GM21576 (cell line): ENCODE results near the gene MED10.

ENCODE experiments used
- ATAC-seq: cut with Tn5 transposase; IDR thresholded peaks from one replicate; pipeline ENCODE4 v1.9.1; 2021; ENCODE audit warnings: mild to moderate bottlenecking, moderate library complexity; ENCODE audit not compliant: unreplicated experiment

Gene MED10

DNA sequence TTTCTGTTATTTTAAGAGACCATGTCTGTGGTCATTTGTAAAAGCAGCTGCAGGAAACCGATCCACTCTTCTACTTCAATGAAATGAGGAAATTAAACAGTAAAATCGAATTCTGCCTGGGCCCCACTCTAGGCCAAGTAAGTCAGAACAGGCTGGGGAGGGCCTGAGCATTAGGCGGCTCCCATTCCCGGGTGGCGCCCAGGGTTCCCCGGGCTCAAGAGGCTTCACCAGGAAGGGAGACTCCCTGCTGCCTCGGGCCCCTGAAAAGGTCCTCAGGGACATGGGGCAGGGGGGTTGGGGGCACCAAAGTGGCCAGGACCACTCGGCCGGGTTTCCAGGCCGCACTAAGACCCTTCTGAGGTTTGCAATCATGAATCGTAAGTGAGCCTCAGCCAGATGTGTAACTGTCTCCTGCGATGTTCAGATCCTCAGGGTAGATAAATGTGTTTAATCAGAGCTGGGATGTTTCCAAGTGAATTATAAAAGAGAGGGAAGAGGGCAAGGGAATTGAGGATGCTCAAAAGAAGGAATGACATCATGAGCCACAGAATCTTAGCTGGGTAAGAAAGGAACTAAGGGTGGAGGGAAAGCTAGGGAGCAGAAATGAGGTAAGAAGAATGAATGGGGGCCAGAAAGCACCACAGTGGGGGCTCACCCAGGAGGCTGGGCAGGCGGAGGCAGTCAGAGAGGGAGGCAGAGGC is 24.6 kb downstream of the MED10 start:
- no peak for ATAC-seq

DNA sequence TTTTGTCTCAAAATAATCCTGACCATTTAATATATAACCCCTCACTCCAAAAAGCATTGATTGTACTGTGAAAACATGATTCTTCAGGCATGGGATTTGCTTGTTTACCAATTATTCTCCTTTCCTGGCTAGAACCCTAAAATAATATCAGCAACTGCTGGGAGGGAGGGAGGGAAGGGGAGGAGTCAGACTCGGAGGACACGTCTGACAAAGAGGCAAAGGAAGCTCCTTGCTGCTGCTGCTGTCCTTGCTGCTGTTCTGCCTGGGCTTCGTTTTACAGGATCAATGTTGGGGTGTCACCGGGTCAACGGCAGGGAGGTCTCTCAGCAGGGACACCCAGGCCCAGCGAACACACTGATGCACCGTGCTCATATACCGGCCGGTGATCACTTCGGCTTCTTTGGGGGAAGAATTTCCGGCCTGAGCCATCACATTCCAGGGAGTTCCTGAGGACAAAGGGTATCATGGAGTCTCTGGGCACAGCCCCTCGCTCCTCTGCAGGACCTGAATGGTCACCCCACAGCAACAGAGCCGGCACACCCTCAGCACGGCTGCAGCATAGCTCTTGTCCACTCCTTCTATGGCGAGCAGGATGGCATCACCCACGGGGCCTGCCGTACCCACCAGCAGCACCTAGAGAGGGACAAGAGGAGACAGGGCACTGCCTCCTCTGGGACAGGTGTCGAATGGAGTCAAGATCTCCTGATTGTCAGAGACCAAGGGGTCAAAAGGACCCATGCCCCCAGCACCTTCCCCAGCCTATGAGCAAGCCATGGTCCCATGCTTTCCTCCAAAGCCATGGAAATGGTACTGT is 27.9 kb downstream of the MED10 start:
- ATAC-seq, result no peak

- no peak for ATAC-seq
Measured at GRCh38 chr5:6349387-6349786, 29.0 kb downstream of the MED10 start.

DNA sequence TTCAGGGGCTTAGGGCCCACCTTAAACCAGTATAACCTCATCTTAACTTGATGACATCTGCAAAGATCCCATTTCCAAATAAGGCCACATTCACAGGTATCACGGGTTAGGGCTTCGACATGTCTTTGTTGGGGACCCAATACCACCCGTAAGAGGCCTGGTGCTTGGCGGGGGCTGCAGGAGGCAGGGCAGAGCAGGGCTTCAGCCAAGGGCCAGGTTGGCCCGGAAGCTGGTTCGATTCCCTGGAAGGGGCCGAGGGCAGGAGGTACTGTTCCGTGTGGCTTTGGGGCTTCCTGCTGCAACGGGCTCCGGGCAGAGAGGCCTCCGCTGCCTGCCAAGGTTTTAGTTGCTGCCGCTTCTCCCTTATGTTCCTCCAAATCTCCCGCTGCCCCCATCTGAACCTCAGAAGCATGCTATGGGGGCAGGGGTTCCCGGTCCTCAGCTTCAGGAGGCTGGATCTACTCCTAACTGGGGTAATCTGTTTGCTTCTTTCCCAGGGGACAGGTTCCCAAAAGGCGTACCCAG is 29.8 kb downstream of the MED10 start:
- ATAC-seq, result no peak

DNA sequence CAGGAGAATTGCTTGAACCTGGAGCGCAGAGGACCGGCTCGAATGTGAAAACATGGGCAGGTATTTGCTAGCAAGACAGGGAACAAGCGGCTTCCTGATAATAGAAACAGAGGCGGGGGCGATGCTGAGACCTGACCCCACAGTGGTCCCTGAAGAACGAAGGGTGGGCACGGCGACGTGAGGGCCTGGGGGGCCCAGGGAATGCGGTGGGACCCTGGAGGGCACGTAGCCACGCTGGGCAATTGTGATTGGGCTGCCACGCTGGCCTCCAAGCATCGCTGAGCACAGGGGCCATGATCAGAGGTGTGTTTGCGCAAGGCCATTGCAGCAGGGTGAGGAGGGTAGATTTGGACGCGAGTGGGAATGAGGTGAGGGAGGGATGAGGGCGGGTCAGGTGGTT is 30.7 kb downstream of the MED10 start:
- ATAC-seq, result no peak

- ATAC-seq, result no peak
Measured at GRCh38 chr5:6347165-6347564, 31.2 kb downstream of the MED10 start.

DNA sequence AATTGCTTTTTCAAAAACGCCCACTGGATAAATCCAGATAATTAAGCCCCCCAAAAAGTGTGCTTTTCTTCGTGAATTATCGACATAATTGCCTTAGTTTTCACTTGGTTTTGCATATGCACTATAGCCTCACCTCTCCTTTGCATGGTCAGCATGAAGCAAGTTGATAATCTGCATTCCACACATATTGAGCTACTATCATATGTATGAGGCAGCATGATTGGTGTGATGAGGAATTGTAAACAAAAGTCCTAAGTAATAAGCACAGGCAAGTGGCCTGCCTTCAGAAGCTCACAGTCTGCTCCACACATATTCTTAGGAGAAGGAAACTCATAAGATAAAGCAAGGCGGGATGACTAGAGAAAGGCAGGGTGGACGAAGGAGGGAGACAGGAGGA is 33.8 kb downstream of the MED10 start:
- no peak for ATAC-seq

DNA sequence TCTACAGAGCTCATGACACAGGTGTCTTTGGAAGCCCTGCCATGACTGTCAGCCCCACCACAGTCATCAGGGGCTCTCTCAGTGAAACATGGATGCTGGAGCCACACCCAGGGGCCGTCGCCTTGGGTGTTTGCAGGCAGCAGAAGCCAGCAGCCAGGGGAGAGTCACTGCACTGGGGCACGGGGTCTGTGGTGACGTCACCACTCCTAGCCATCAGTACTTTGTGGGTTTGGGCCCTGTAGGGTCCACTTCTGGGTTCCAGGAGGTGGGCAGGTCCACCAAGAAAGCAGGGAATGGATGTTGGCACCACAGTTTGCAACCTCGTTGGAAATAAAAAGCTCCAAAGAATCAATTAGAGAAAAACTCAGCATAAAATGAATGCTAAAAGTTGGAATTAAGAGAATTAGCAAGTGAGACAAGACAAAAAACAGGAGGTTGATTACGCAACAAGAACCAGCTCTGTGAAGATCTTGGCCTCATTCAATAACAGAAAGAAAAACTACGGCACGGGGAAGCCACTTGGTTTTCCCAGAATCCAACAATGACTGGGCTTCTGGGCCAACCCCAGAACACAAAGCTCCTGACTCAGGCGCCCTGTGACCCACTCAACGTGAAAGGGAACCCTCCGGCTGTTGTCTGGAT is 34.3 kb downstream of the MED10 start:
- ATAC-seq, result no peak

GRCh38 chr5:6342689-6343315 is 35.5 kb downstream of the MED10 start:
- ATAC-seq, result no peak

GRCh38 chr5:6340100-6340499 is 38.2 kb downstream of the MED10 start:
- ATAC-seq, result no peak

- ATAC-seq, result no peak
Measured at GRCh38 chr5:6338871-6339270, 39.5 kb downstream of the MED10 start.

GRCh38 chr5:6338135-6338534 is 40.2 kb downstream of the MED10 start:
- ATAC-seq, result no peak

DNA sequence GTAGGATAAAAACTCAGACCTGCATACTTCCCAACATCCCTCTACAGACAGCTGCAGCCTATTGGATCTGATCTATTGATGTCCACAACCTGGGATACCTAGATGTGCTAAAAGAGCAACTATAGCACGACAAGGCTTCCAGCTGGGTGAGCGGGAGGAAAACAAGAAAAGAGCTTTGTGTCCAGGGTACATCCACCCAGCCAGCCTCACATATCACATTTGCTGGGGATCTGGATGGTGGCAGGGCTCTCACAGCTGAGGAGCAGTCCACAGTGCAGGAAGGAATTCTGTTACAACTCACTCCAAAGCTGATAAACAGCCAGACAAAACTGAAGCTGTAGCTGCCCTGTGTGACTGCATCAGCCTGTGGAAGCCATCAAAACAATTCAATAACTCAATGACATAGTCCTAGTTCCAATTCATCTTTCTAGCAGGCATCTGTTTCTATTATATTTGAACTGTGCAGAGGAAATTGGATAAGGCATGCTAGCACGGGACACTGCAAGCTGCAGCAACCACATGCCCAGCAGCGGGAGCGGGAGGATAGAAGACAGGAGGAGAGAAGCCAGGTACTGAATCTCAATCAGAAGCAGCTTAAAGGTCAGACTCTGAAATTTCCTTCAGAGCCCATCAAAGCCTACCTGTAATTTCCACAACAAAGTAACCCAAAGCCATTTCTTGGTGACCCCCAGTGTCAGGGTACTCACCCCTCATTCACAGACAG is 45.0 kb downstream of the MED10 start:
- ATAC-seq, result no peak

GRCh38 chr5:6328173-6328572 is 50.2 kb downstream of the MED10 start:
- ATAC-seq, result no peak

GRCh38 chr5:6326776-6327175 is 51.6 kb downstream of the MED10 start:
- no peak for ATAC-seq

DNA sequence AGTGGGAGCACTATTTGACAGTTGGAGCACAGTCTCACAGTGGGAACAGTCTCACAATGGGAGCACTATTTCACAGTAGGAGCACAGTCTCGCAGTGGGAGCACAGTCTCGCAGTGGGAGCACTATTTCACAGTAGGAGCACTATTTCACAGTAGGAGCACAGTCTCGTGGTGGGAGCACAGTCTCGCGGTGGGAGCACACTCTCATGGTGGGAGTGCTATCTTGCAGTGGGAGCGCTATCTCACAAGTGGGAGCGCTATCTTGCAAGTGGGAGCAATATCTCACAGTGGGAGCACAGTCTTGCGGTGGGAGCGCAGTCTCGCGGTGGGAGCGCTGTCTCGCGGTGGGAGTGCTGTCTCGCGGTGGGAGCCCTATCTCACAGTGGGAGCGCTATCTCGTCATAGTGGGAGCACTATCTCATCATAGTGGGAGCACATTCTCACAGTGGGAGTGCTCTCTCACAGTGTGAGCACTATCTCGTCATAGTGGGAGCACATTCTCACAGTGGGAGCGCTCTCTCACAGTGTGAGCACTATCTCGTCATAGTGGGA is 56.1 kb downstream of the MED10 start:
- ATAC-seq, result no peak
